ENCODE measurements around the gene C1orf105.

DNA sequence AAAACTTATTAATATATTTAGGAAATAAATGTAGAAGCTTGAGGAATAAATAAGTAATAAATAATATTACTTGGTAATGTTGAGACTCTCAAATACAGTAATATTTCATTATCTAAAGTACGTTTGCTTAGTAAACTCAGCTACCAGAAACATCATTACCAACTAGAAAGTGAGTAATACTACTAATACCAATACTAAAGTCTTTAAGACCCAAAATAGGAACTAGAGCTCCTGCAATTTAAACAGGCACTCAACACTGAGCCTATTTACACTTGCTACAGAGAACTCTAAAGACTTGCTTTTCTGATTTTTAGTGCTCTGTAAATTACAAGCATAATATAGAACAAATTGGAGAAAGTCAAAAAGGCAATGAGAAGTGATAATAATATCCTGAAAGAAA, 13.5 kb upstream of the C1orf105 start:
- TF ChIP-seq, protein P1, sequence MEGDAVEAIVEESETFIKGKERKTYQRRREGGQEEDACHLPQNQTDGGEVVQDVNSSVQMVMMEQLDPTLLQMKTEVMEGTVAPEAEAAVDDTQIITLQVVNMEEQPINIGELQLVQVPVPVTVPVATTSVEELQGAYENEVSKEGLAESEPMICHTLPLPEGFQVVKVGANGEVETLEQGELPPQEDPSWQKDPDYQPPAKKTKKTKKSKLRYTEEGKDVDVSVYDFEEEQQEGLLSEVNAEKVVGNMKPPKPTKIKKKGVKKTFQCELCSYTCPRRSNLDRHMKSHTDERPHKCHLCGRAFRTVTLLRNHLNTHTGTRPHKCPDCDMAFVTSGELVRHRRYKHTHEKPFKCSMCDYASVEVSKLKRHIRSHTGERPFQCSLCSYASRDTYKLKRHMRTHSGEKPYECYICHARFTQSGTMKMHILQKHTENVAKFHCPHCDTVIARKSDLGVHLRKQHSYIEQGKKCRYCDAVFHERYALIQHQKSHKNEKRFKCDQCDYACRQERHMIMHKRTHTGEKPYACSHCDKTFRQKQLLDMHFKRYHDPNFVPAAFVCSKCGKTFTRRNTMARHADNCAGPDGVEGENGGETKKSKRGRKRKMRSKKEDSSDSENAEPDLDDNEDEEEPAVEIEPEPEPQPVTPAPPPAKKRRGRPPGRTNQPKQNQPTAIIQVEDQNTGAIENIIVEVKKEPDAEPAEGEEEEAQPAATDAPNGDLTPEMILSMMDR (IDR thresholded peaks at IDR 0.05) = no peak
- TF ChIP-seq POLR2A (IDR thresholded peaks at IDR 0.05) = no peak

Data from esophagus squamous epithelium (tissue), 4 donors.